ENCODE data around the gene ROCK1.
"Not testable (repeated sequence)": the region's sequence is repeated elsewhere in the genome, so short reads cannot be mapped to it uniquely, and the experiment has no call there.

The ROCK1 gene

GRCh38 chr18:21049306-21049705, 62.3 kb downstream of the ROCK1 start:
- DNase-seq: no peak

GRCh38 chr18:21047126-21047525, 64.5 kb downstream of the ROCK1 start:
- no peak for DNase-seq

- no peak for DNase-seq
Observed at GRCh38 chr18:21040466-21040865, 71.1 kb downstream of the ROCK1 start.

- no peak for DNase-seq
Observed at GRCh38 chr18:21038201-21038600, 73.4 kb downstream of the ROCK1 start.

- DNase-seq: no peak
Observed at GRCh38 chr18:21031845-21032244, 79.8 kb downstream of the ROCK1 start.

- not testable (repeated sequence) for DNase-seq
Observed at GRCh38 chr18:21018257-21018656, 93.4 kb downstream of the ROCK1 start.

GRCh38 chr18:21012308-21012707, 99.3 kb downstream of the ROCK1 start:
- DNase-seq: no peak

- no peak for DNase-seq
Observed at GRCh38 chr18:21004726-21005125, 106.9 kb downstream of the ROCK1 start.

GRCh38 chr18:21000667-21001066, 110.9 kb downstream of the ROCK1 start:
- no peak for DNase-seq

GRCh38 chr18:20997371-20997770, 114.2 kb downstream of the ROCK1 start:
- DNase-seq: no peak

- DNase-seq: no peak
Observed at GRCh38 chr18:20996418-20996817, 115.2 kb downstream of the ROCK1 start.

- no peak for DNase-seq
Observed at GRCh38 chr18:20988726-20989125, 122.9 kb downstream of the ROCK1 start.

GRCh38 chr18:20975077-20975476, 136.5 kb downstream of the ROCK1 start:
- DNase-seq: no peak

- no peak for DNase-seq
Observed at GRCh38 chr18:20971886-20972267, 139.7 kb downstream of the ROCK1 start.

- DNase-seq: no peak
Observed at GRCh38 chr18:20966795-20967194, 144.8 kb downstream of the ROCK1 start.

GRCh38 chr18:20963027-20963426, 148.6 kb downstream of the ROCK1 start:
- no peak for DNase-seq

GRCh38 chr18:20960735-20961134, 150.9 kb downstream of the ROCK1 start:
- DNase-seq: no peak

- not testable (repeated sequence) for DNase-seq
Observed at GRCh38 chr18:20950827-20951226, 160.8 kb downstream of the ROCK1 start.
